Keratinocyte (primary cell): Measurements from ENCODE around the gene ERBB3. TPM values are rescaled to one million over a fixed set of nuclear protein-coding genes. Genes with fewer than 3 reads are reported as not detected.

ENCODE experiments used
- DNase-seq: peaks from one replicate; pipeline ENCODE4 v3.0.0-alpha.2; 2011; ENCODE audit warnings: low read depth, missing footprints, low spot score
- FAIRE-seq: peaks from 2 replicates; lab custom pipeline; 2011; peaks lifted over from hg19 to GRCh38; lab: Jason Lieb, UNC
- H2AFZ ChIP-seq: 2 replicates; pipeline ENCODE4 v1.6.0; 2012; ENCODE audit warnings: low read length, control low read depth, inconsistent platforms; ENCODE audit not compliant: control insufficient read depth
- H3K27ac ChIP-seq: 2 replicates; pipeline ENCODE4 v1.5.1; 2011; ENCODE audit warnings: low read length; ENCODE audit not compliant: control insufficient read depth, insufficient read depth
- H3K27me3 ChIP-seq: 3 replicates; pipeline ENCODE4 v1.6.0; 2011; ENCODE audit warnings: low read length; ENCODE audit not compliant: control insufficient read depth, insufficient read depth; ENCODE audit errors: extremely low read depth
- H3K36me3 ChIP-seq, 2 experiments: 2 replicates in 1 of 2; 3 replicates in 1 of 2; pipeline ENCODE4 v1.5.1; 2011; ENCODE audit warnings: low read length in 2 of 2, mild to moderate bottlenecking in 1 of 2; ENCODE audit not compliant: control insufficient read depth in 2 of 2, insufficient read depth in 2 of 2; ENCODE audit errors: extremely low read depth in 1 of 2
- H3K4me1 ChIP-seq: 3 replicates; pipeline ENCODE4 v1.5.1; 2011; ENCODE audit warnings: low read length; ENCODE audit not compliant: control insufficient read depth, insufficient read depth; ENCODE audit errors: extremely low read depth
- H3K4me2 ChIP-seq: 3 replicates; pipeline ENCODE4 v1.6.0; 2011; ENCODE audit warnings: low read depth, low read length; ENCODE audit not compliant: control insufficient read depth, insufficient read depth; ENCODE audit errors: extremely low read depth
- H3K4me3 ChIP-seq, 3 experiments: fragments of 200-600 bp in 1 of 3; sonication (generic) in 1 of 3; 2 replicates in 2 of 3; 3 replicates in 1 of 3; pipeline ENCODE4 v1.5.1; 2011 to 2016; ENCODE audit warnings: low read length in 3 of 3, mild to moderate bottlenecking in 3 of 3, control low read depth in 2 of 3, inconsistent platforms in 1 of 3, low read depth in 1 of 3, mixed read lengths in 1 of 3, mixed run types in 1 of 3, moderate library complexity in 1 of 3; ENCODE audit not compliant: control insufficient read depth in 2 of 3, insufficient read depth in 2 of 3; ENCODE audit errors: extremely low read depth in 1 of 3
- H3K79me2 ChIP-seq: 2 replicates; pipeline ENCODE4 v1.6.0; 2012; ENCODE audit warnings: low read length; ENCODE audit not compliant: control insufficient read depth, insufficient read depth
- H3K9ac ChIP-seq: 3 replicates; pipeline ENCODE4 v1.6.0; 2011; ENCODE audit warnings: low read length; ENCODE audit not compliant: control insufficient read depth, insufficient read depth; ENCODE audit errors: extremely low read depth
- H3K9me1 ChIP-seq: 3 replicates; pipeline ENCODE4 v1.6.0; 2011; ENCODE audit warnings: low read length; ENCODE audit not compliant: control insufficient read depth, insufficient read depth; ENCODE audit errors: extremely low read depth
- H3K9me3 ChIP-seq: 2 replicates; pipeline ENCODE4 v1.5.1; 2012; ENCODE audit warnings: low read depth, low read length; ENCODE audit not compliant: control insufficient read depth
- H4K20me1 ChIP-seq: 3 replicates; pipeline ENCODE4 v1.6.0; 2011; ENCODE audit warnings: low read length; ENCODE audit not compliant: control insufficient read depth, insufficient read depth; ENCODE audit errors: extremely low read depth
- EZH2 ChIP-seq: IDR thresholded peaks from one replicate; pipeline ENCODE4 v1.6.1; 2012; ENCODE audit warnings: inconsistent platforms, mild to moderate bottlenecking, low read length, moderate library complexity
- dilution Hi-C: fragments of 300-500 bp; cut with MboI; formaldehyde crosslinking; loops from one replicate; pipeline ENCODE4 v1.7.0; 2020; ENCODE audit warnings: low sequenced_read_pairs; ENCODE audit not compliant: extremely low pct_ligation_motif_present
- polyA plus RNA-seq, 5 experiments: library from polyadenylated mRNA; depleted of rRNA in 3 of 5; stranded (reverse) in 3 of 5; stranded (forward) in 1 of 5; unstranded in 1 of 5; fragments of >200 nt; gene quantifications; 1 replicate in 1 of 5; 2 replicates in 3 of 5; 3 replicates in 1 of 5; pipeline versions ENCODE4 v1.2.1 to v1.2.3, GENCODE V29; 2011 to 2012; ENCODE audit warnings: missing spikeins in 2 of 5, low read depth in 1 of 5, low replicate concordance in 1 of 5
- TF ChIP-seq, protein P1 (sequence below), 3 experiments: IDR thresholded peaks in 1 of 3; conservative IDR thresholded peaks in 1 of 3; optimal IDR thresholded peaks in 1 of 3; 2 replicates in 2 of 3; 3 replicates in 1 of 3; pipeline versions ENCODE3 to v1.5.1; 2011; ENCODE audit warnings: low read length in 3 of 3, mild to moderate bottlenecking in 3 of 3, moderate library complexity in 2 of 3, control low read depth in 1 of 3, inconsistent platforms in 1 of 3; ENCODE audit not compliant: insufficient read depth in 2 of 3; ENCODE audit errors: extremely low read depth in 1 of 3

ERBB3 gene
- polyA plus RNA-seq, 1 donor (not counting 4 experiments of a cell fraction or from before 2014, with no cell fraction given) = 16.4 TPM

- FAIRE-seq = no peak
- dilution Hi-C loops = loop anchor here (10.0 kb wide), 1 partner anchor 51 kb away; no protein-coding TSS in a partner anchor
Observed at GRCh38 chr12:56124133-56124532, 44.2 kb downstream of the ERBB3 start.

GRCh38 chr12:56126732-56127239, 46.8 kb downstream of the ERBB3 start:
- Histone ChIP-seq H3K4me2 (peak overlapping the region; percentile 99), H3K4me1 (peaks cover 21% of the 10 kb centered on the region), H3K36me3 (peaks cover 14 to 17% of the 10 kb centered on the region in 2 experiments), H3K4me3 (no peak overlapping the region), H3K27me3 (no peaks in the 10 kb centered on the region), H3K9me3 (no peaks in the 10 kb centered on the region), H4K20me1 (no peaks in the 10 kb centered on the region), H3K27ac (no peak overlapping the region), H3K79me2 (peaks cover 21% of the 10 kb centered on the region), H3K9ac (peak overlapping the region; percentile 67), H3K9me1 (no peaks in the 10 kb centered on the region), H2AFZ (no peak overlapping the region)
- no peak for FAIRE-seq
- no peak for DNase-seq
- dilution Hi-C loops = loop anchor here (10.0 kb wide), 1 partner anchor 48 kb away; no protein-coding TSS in a partner anchor
- TF ChIP-seq, protein P1, sequence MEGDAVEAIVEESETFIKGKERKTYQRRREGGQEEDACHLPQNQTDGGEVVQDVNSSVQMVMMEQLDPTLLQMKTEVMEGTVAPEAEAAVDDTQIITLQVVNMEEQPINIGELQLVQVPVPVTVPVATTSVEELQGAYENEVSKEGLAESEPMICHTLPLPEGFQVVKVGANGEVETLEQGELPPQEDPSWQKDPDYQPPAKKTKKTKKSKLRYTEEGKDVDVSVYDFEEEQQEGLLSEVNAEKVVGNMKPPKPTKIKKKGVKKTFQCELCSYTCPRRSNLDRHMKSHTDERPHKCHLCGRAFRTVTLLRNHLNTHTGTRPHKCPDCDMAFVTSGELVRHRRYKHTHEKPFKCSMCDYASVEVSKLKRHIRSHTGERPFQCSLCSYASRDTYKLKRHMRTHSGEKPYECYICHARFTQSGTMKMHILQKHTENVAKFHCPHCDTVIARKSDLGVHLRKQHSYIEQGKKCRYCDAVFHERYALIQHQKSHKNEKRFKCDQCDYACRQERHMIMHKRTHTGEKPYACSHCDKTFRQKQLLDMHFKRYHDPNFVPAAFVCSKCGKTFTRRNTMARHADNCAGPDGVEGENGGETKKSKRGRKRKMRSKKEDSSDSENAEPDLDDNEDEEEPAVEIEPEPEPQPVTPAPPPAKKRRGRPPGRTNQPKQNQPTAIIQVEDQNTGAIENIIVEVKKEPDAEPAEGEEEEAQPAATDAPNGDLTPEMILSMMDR (optimal IDR thresholded peaks at IDR 0.05 in 1 of 3, IDR thresholded peaks at IDR 0.05 in 1 of 3, conservative IDR thresholded peaks at IDR 0.05 in 1 of 3; ENCODE audit: extremely low read depth in 1 of 3, insufficient read depth in 2 of 3, low read length in 3 of 3) = no peak
- TF ChIP-seq EZH2 = no peak

More at GRCh38 chr12:56124133-56124532, 44.2 kb downstream of the ERBB3 start:
- Histone ChIP-seq H3K4me3 (no peak overlapping the region), H4K20me1 (no peaks in the 10 kb centered on the region), H2AFZ (no peak overlapping the region), H3K4me2 (no peak overlapping the region), H3K4me1 (peaks cover 32% of the 10 kb centered on the region), H3K79me2 (peaks cover 9% of the 10 kb centered on the region), H3K27me3 (no peaks in the 10 kb centered on the region), H3K9ac (no peak overlapping the region), H3K27ac (no peak overlapping the region), H3K9me3 (no peaks in the 10 kb centered on the region), H3K9me1 (no peaks in the 10 kb centered on the region), H3K36me3 (peaks cover 1 to 18% of the 10 kb centered on the region in 2 experiments)
- no peak for DNase-seq
- TF ChIP-seq, protein P1 (optimal IDR thresholded peaks at IDR 0.05 in 1 of 3, IDR thresholded peaks at IDR 0.05 in 1 of 3, conservative IDR thresholded peaks at IDR 0.05 in 1 of 3; ENCODE audit: extremely low read depth in 1 of 3, insufficient read depth in 2 of 3, low read length in 3 of 3) = no peak
- TF ChIP-seq EZH2 = no peak
